GM19328 (cell line): ENCODE measurements around the gene PRKAG2.
A peak's percentile ranks its signal among the peaks of the same experiment; 100 is the strongest.
"Not testable (repeated sequence)": the region's sequence is repeated elsewhere in the genome, so short reads cannot be mapped to it uniquely, and the experiment has no call there.

Source experiments
- ATAC-seq: cut with Tn5 transposase; IDR thresholded peaks from one replicate; pipeline ENCODE4 v1.9.1; 2021; ENCODE audit warnings: mild to moderate bottlenecking, moderate library complexity; ENCODE audit not compliant: unreplicated experiment

PRKAG2 gene

GRCh38 chr7:151852486-151853396 is 24.2 kb downstream of the PRKAG2 start:
- ATAC-seq: no peak

DNA sequence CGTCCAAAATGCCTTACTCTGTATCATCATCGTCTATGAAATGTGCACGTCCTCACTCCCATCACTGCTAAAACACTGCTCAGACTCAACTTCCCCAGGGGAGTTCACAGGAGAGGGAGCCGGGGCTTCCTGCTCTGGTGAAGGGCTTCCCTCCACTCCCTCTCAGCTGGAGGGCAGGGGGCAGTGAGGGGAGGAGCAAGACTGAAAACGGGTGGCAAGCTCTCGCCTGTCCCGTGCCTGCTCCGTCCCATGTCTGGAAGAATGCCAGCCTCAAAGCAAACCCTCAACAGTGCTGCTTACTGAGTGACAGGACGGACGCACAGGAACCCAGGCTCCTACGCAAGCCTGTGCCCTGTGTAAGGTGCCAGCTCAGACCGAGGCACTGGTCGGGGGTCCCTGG is 25.1 kb downstream of the PRKAG2 start:
- ATAC-seq: no peak

DNA sequence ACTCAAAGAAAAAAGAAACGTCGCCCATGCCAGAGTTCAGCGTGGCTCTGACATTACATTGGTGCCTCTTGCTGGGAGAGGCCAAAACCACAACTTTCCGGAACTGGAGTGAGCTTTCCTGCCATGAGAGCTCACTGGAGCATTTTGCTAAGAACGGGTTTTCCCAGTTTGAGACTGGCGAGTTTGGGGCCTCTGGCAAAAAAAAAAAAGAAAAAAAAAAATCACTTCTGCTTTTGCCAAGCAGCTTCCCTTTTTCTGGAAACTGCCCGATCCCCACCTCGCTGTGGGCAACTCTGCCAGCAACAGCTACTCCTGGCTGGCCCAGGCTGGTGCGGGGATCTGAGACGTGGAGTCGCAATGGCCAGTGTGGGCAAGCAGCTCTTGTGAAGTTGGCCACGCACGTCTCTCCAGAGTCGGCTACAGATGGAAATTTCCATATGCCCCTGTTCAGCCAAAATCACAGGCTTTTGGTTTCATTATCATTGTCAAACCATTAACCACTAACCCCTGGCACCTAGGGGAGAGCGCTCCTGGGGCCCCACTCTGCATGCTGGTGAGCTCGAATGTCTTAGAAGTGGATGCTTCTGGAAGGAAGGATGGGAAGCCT is 25.7 kb downstream of the PRKAG2 start:
- ATAC-seq: no peak

DNA sequence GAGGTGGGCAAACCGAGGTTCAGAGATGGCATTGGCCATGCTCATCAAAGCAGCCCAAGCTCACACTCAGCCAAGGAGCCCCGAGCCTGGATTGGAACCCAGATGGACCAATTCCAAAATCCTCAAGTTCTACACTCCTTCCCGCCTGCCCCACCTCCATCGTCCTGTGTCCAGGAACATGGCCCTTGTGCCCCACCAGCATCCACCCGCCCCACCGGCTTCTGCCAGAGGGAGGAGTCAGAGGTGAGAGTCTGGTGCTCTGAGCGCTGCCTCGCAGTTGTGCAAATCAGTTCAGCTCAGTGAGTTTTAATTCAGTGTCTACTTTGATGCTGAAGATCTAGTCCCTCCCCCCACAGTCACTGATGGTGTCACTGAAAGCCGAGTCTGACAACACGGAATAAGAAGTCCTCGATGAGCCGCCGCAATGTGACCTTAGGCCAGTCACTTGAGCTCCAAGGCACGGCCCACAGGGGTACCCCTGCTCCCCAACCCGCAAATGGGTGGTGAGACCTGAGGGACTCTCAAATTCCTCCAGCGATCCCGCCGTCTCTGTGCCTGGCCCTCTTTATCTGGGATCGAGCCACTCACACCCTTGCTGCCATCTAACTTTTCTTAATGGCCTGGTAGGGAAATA is 26.3 kb downstream of the PRKAG2 start:
- ATAC-seq: no peak

GRCh38 chr7:151849879-151850260 is 27.0 kb downstream of the PRKAG2 start:
- no peak for ATAC-seq

- no peak for ATAC-seq
Observed at GRCh38 chr7:151849008-151849878, 27.7 kb downstream of the PRKAG2 start.

DNA sequence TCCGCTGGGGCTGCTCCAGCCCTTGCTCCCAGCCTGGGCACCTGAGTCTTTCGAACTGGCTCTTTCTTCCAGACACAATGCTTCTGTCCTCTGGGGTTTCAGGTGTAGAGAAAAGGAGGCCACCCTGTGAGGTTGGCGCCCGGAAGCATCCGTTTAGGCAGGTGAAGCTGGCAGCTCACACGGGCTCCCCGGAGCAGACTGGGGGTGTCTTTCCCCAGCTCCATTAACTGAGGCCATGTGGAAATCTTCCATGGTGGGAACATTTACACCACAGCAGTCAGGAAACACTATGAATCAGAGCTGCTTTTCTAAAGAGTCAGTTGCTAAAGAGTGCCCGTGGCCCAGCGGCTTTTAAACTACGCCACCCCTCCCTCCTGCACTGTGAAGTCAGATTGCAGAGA is 29.2 kb downstream of the PRKAG2 start:
- no peak for ATAC-seq

DNA sequence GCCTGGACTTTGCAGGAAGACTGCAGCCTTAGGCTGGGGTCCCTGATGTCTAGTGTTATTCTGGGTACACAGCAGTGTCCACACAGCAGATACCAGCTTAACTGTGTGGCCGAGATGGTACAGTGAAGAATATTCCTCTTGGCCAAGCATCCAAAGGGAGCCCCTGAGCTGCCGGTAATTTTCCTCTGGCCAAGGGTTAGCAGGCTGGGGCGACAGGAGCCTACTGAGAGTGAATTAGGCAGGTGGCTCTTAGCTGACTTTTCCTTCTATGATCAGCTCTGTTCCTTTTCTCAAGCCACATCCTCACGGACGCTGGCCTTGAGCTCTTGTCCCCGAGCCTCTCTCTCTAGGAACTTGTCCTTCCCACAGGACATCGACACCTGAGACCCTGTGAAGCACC is 29.8 kb downstream of the PRKAG2 start:
- no peak for ATAC-seq

DNA sequence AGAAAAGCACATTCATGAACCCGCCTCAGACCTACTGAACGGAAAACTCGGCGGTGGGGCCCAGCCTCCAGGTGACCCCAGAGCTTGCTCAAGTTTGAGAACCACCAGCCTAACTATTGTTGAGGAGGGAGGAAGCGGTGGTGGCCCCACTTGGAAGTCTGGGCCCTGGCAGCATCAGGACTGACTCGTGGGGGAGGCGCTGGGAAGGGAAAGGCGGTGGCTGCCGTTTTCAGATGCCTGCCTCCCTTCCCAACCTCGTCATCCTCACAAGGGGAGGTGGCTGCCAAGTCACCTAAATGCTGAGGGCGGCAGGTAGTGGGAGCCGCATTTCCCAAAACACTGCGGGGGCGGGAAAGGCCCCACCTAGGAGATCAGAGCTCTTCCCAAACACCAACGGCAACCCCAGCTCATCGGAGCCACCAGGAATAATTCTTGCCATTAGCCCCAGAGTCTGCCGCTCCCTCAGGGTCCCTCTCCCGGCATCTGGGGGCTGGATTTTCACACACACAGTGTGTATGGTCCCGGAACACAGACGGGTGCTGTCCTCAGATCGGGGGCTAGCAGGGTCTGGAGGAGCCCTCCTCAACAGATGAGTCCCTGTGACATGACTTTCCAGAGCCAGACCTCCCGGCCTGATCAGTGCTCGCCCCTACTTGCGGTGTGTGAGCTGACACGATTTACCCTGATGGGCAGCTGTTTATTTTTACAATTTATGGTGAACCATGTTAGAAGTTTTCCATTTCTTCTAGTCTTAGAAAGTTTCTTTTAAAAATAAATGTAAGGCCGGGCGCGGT is 31.3 kb downstream of the PRKAG2 start:
- ATAC-seq: no peak

DNA sequence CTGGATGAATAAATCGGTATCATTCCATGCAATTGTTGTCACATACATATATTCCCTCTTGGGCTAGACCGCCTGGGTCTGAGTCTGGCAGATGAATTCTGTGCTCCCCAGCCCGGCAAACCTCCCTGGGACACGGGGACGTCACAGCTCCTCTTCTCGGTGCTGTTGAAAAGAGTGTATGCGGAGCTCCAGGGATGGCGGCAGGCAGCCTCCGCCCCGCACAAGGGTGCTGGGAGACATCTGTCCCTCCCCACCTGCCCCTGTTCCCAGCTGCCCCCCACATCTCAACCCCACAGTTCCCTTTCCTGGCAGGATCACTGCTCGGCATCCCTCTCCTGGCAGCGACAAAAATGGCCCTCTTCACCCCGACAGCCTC is 32.1 kb downstream of the PRKAG2 start:
- ATAC-seq: no peak

DNA sequence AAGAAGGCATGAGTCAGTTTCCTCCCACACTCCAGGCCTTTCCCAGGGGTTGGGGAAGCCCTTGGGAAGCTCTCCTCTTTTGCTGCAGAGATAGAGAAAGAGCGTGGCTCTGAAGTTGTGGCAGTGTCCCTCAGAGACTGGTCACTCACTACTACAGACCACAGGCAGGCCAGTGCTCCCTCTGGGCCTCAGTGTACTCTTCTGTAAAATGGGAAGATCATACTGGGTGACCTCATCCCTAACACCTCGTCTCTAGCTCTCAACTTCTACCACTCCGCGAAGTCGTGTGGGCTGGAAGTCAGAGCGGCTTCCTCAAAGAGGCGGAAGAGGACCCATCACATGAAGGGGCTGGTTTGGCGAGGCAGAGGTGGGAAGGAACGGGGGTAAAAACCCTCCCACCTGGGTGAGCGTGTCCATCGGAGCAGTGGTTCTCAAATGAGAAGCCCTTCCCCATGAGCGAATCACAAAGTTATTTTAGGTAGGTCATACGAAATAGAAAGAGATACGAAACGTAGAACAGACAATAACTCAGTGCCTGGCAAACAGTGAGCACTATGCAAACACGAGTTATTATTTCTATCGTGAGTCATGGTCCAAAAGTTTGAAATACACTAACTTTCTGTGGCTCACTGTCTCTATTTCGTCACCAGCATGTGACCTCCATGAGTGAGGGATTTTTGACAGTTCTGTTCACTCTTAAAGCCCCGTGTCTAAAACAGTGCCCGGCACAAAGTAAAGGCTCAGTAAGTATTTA is 32.7 kb downstream of the PRKAG2 start:
- ATAC-seq: no peak

GRCh38 chr7:151843181-151843580 is 33.7 kb downstream of the PRKAG2 start:
- ATAC-seq: no peak

GRCh38 chr7:151841395-151842051 is 35.4 kb downstream of the PRKAG2 start:
- ATAC-seq: not testable (repeated sequence)

GRCh38 chr7:151840088-151840910 is 36.6 kb downstream of the PRKAG2 start:
- ATAC-seq: no peak

DNA sequence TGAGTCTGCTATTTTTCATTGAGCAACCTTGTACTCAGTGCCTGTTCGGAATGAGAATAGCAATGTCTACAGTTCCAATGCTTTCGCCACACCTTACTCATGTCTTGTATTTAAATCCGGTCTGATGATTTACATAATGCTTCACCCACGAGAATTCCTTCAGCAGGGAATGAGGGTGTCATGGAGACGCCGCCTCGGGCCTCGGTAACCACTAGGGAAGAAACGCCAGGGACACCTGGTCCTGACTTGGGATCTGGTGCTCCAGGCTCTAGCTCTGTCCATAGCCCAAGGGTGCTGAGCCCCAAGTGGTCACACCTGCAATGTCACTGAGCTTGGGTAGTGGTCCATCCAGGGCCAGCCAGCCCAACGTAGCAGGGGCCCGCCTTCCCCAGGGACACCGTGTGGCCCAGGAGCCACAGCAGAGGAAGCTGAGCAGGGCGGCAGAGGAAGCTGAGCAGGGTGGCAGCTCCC is 37.4 kb downstream of the PRKAG2 start:
- peak; percentile 15 for ATAC-seq

DNA sequence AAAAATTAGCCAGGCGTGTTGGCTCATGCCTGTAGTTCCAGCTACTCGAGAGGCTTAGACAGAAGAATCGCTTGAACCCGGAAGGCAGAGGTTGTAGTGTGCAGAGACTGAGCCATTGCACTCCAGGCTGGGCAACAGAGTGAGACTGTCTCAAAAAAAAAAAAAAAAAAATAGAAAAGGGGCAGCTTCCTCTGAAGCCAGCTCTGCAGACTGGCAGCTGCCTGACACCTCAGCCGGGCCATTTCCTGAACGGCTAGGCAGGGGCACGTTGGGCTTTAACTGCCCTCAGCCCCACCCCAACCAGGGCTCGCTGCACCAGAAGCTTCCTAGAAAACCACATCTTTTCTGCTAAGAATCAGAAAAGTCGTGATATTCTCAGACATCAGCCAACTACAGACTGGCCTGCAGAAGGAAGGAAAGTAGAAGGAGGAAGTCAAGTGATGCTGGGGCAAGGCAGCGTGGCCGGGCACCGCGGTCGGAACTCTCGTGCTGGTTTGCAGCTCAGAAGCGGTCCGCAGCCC is 38.0 kb downstream of the PRKAG2 start:
- ATAC-seq: peak; percentile 63

DNA sequence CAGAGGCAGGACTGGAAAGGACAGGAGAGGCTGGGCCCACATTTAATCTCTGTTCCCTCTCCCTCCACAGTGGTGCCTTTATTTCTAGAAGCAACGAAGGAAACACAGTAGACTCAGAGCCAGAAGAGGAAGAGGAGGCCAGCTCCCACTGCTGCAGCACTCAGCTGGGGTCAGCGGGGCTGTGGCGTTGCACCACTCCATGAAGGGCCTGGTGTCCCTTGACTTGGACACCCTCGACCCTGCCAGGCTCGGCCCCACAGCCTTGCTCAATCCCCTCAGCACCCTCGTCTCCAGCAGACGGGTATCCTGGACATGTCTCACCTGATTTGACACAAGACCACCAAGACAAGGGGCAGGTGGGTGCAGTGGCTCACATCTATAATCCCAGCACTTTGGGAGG is 38.8 kb downstream of the PRKAG2 start:
- ATAC-seq: no peak
